K562 (cell line): ENCODE results near the gene UBR3. TPM values are rescaled to one million over a fixed set of nuclear protein-coding genes. Genes with fewer than 3 reads are reported as not detected.

Source experiments
- E2F8 ChIP-seq: fragments of 450-650 bp; IDR thresholded peaks from 2 replicates; pipeline ENCODE4 v1.7.1; 2018; ENCODE audit warnings: mild to moderate bottlenecking, low read depth; ENCODE audit not compliant: partially characterized antibody
- JUND ChIP-seq, 2 experiments: IDR thresholded peaks; 2 replicates in 1 of 2; 3 replicates in 1 of 2; pipeline ENCODE4 v1.6.1; 2011; ENCODE audit warnings: borderline replicate concordance in 2 of 2, low read depth in 2 of 2, low read length in 2 of 2, improper control_type of control experiment in 1 of 2, missing biosample characterization in 1 of 2, missing genetic modification characterization in 1 of 2, missing genetic modification reagents in 1 of 2
- RAD21 ChIP-seq, 2 experiments: fragments of 250-450 bp in 1 of 2; fragments of 450-650 bp in 1 of 2; sonication (Bioruptor Pico) in 1 of 2; formaldehyde crosslinking in 1 of 2; IDR thresholded peaks in 1 of 2; conservative IDR thresholded peaks in 1 of 2; 2 replicates each; pipeline versions ENCODE4 v1.4.0 to v1.8.0; 2020 to 2022; ENCODE audit warnings: mild to moderate bottlenecking in 2 of 2, moderate library complexity in 1 of 2
- RNF219 ChIP-seq: fragments of 250-450 bp; sonication (Bioruptor Pico); IDR thresholded peaks from 2 replicates; pipeline ENCODE4 v1.5.0; 2022; ENCODE audit warnings: mild to moderate bottlenecking
- SIN3A ChIP-seq, 2 experiments: fragments of 150-350 bp in 1 of 2; IDR thresholded peaks; 2 replicates each; pipeline ENCODE4 v1.6.1; 2011 to 2016; ENCODE audit warnings: borderline replicate concordance in 2 of 2, low read depth in 2 of 2, low read length in 2 of 2, mild to moderate bottlenecking in 2 of 2, moderate library complexity in 2 of 2; ENCODE audit not compliant: control insufficient read depth in 1 of 2
- ZNF609 ChIP-seq: sonication (generic); formaldehyde crosslinking; IDR thresholded peaks from 2 replicates; pipeline ENCODE4 v1.8.1; 2023; ENCODE audit warnings: missing genetic modification reagents, mild to moderate bottlenecking, borderline replicate concordance
- ZNF830 ChIP-seq: fragments of 250-450 bp; sonication (Bioruptor Pico); IDR thresholded peaks from 2 replicates; pipeline ENCODE4 v1.5.0; 2021; ENCODE audit warnings: mild to moderate bottlenecking
- polyA plus RNA-seq, 8 experiments: library from polyadenylated mRNA; depleted of rRNA in 4 of 8; stranded (reverse) in 5 of 8; unstranded in 3 of 8; fragments of >200 nt; fragmentation: Nextera tagmentation in 2 of 8; fragmentation: Illumina TruSeq in 1 of 8; extraction: Ambion mirVana in 2 of 8; extraction: Trizol in 1 of 8; gene quantifications; 2 replicates each; pipeline versions ENCODE4 v1.2.1 to v1.2.3, GENCODE V29; 2011 to 2014; ENCODE audit warnings: inconsistent platforms in 1 of 8, missing spikeins in 1 of 8
- total RNA-seq, 7 experiments: library from RNA; depleted of rRNA in 6 of 7; stranded (reverse); fragments of >200 nt in 6 of 7; fragmentation: Illumina TruSeq in 2 of 7; extraction: Trizol in 2 of 7; gene quantifications; 2 replicates each; pipeline versions ENCODE4 v1.2.1 to v1.2.3, GENCODE V29; 2011 to 2021; ENCODE audit warnings: low replicate concordance in 1 of 7
- TF ChIP-seq, protein P1 (sequence below), 2 experiments: fragments of 200-800 bp in 1 of 2; sonication (Bioruptor generic) in 1 of 2; sonication (generic) in 1 of 2; formaldehyde crosslinking in 1 of 2; IDR thresholded peaks in 1 of 2; conservative IDR thresholded peaks in 1 of 2; 2 replicates each; pipeline versions ENCODE4 v1.5.0 to v1.6.1; 2016 to 2020; ENCODE audit warnings: missing compliant biosample characterization in 1 of 2, missing genetic modification characterization in 1 of 2, missing genetic modification reagents in 1 of 2
- TF ChIP-seq, protein P2 (sequence below): fragments of 450-650 bp; formaldehyde crosslinking; IDR thresholded peaks from 2 replicates; pipeline ENCODE4 v1.4.0; 2020; ENCODE audit warnings: mild to moderate bottlenecking, moderate library complexity
- TF ChIP-seq, protein P3 (sequence below): fragments of 250-450 bp; sonication (Bioruptor Pico); IDR thresholded peaks from 2 replicates; pipeline ENCODE4 v1.9.0; 2021; ENCODE audit warnings: mild to moderate bottlenecking

Gene UBR3
- total and polyA plus RNA-seq, 9 of the 15 experiments (the other 6 are each of a cell fraction or from before 2014, with no cell fraction given): 14.4 to 63.5 (median 40.4) TPM

DNA sequence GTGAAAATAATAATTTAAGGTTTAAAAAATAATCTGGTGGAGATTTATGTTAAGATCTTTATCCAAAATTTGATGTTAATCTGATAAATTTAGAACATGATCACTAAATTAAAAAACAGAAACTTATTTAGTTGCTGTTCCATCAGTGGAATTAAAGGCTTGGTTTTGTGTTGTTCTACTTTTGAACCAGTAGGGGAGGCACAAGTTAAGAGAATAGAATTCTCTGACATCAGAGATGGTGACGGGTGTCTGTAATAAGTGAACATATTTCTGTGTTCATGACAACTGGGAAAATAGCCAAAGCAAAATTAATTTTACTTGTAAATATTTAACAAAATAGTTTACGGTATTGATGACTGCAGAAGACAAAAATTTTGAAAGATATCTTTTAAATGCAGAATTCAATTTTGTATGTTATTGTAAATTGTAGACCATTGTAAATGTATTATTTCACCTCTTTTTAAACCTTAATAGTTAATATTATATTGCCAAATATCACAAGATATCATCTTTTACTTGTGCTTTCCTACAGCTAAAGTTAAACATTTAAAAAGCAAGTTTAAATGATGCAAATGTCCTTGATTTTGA, 106.0 kb downstream of the UBR3 start (continued):
- TF ChIP-seq ZNF609 (CRISPR knock-in tag): no peak
- TF ChIP-seq, protein P1, sequence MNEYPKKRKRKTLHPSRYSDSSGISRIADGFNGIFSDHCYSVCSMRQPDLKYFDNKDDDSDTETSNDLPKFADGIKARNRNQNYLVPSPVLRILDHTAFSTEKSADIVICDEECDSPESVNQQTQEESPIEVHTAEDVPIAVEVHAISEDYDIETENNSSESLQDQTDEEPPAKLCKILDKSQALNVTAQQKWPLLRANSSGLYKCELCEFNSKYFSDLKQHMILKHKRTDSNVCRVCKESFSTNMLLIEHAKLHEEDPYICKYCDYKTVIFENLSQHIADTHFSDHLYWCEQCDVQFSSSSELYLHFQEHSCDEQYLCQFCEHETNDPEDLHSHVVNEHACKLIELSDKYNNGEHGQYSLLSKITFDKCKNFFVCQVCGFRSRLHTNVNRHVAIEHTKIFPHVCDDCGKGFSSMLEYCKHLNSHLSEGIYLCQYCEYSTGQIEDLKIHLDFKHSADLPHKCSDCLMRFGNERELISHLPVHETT (CRISPR knock-in tag; conservative IDR thresholded peaks at IDR 0.05 in 1 of 2, IDR thresholded peaks at IDR 0.05 in 1 of 2): no peak
- TF ChIP-seq E2F8: no peak
- TF ChIP-seq RNF219 (CRISPR knock-in tag): no peak
- TF ChIP-seq RAD21 (CRISPR knock-in tag; conservative IDR thresholded peaks at IDR 0.05 in 1 of 2, IDR thresholded peaks at IDR 0.05 in 1 of 2): peak; percentile 94 to 95
- TF ChIP-seq, protein P2, sequence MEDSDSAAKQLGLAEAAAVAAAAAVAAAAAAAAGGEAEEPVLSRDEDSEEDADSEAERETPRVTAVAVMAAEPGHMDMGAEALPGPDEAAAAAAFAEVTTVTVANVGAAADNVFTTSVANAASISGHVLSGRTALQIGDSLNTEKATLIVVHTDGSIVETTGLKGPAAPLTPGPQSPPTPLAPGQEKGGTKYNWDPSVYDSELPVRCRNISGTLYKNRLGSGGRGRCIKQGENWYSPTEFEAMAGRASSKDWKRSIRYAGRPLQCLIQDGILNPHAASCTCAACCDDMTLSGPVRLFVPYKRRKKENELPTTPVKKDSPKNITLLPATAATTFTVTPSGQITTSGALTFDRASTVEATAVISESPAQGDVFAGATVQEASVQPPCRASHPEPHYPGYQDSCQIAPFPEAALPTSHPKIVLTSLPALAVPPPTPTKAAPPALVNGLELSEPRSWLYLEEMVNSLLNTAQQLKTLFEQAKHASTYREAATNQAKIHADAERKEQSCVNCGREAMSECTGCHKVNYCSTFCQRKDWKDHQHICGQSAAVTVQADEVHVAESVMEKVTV (CRISPR knock-in tag): peak; percentile 88
- TF ChIP-seq JUND (IDR thresholded peaks at IDR 0.05; ENCODE audit: borderline replicate concordance, low read depth, low read length): peak; percentile 67; the same call in 1 of the 2 replicates
- peak; percentile 58; the same call in 2 of the 3 replicates for TF ChIP-seq JUND (tag; IDR thresholded peaks at IDR 0.05; ENCODE audit: borderline replicate concordance, low read depth, low read length)
- TF ChIP-seq ZNF830 (CRISPR knock-in tag): no peak
- no peak for TF ChIP-seq SIN3A (IDR thresholded peaks at IDR 0.05; ENCODE audit: borderline replicate concordance in 2 of 2, control insufficient read depth in 1 of 2, low read depth in 2 of 2, low read length in 2 of 2)
- TF ChIP-seq, protein P3, sequence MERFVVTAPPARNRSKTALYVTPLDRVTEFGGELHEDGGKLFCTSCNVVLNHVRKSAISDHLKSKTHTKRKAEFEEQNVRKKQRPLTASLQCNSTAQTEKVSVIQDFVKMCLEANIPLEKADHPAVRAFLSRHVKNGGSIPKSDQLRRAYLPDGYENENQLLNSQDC (CRISPR knock-in tag): no peak
